Effector memory CD4-positive, alpha-beta T cell (primary cell): ENCODE data around the gene RSF1.
A peak's percentile ranks its signal among the peaks of the same experiment; 100 is the strongest.
"Not testable (repeated sequence)": the region's sequence is repeated elsewhere in the genome, so short reads cannot be mapped to it uniquely, and the experiment has no call there.

Source experiments
- DNase-seq, 3 donors: peaks; one replicate each; pipeline ENCODE4 v3.0.0-alpha.2; 2020
- H3K27ac ChIP-seq: 2 replicates; pipeline ENCODE4 v1.7.0; 2013; ENCODE audit warnings: mild to moderate bottlenecking, low read length, moderate library complexity; ENCODE audit not compliant: insufficient read depth, poor library complexity, severe bottlenecking
- H3K27me3 ChIP-seq: replicated peaks from 2 replicates; pipeline ENCODE4 v1.7.0; 2013; ENCODE audit warnings: mild to moderate bottlenecking, low read length; ENCODE audit not compliant: insufficient read depth, control insufficient read depth, poor library complexity, severe bottlenecking
- H3K36me3 ChIP-seq: 2 replicates; pipeline ENCODE4 v1.7.0; 2013; ENCODE audit warnings: mild to moderate bottlenecking, low read length, moderate library complexity; ENCODE audit not compliant: control insufficient read depth, insufficient read depth
- H3K4me1 ChIP-seq: 2 replicates; pipeline ENCODE4 v1.7.0; 2013; ENCODE audit warnings: low read length, mild to moderate bottlenecking; ENCODE audit not compliant: control insufficient read depth, insufficient read depth, poor library complexity, severe bottlenecking
- H3K4me3 ChIP-seq: 2 replicates; pipeline ENCODE4 v1.7.0; 2013; ENCODE audit warnings: low read length, low read depth, mild to moderate bottlenecking; ENCODE audit not compliant: insufficient read depth, poor library complexity, severe bottlenecking
- H3K9me3 ChIP-seq: 2 replicates; pipeline ENCODE4 v1.7.0; 2013; ENCODE audit warnings: mild to moderate bottlenecking, low read length, moderate library complexity; ENCODE audit not compliant: control insufficient read depth

The RSF1 gene

DNA sequence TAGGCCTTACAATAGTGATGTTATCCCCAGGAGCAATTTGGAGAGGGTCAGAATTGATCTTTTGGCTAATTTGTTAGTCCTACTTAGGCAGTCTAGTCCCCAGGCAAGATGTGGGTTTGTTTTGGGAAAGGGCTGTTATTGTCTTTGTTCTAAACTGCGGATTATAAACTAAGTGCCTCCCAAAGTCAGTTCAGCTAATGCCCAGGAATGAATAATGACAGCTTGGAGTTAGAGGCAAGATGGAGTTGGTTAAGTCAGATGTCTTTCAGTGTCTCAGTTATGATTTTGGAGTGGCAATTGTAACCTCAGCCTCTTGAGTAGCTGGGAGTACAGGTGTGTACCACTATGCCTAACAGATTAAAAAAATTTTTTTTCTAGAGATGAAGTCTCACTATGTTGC is 175.6 kb downstream of the RSF1 start:
- Histone ChIP-seq H3K4me3 (no peak overlapping the region), H3K27ac (no peak overlapping the region), H3K36me3 (no peaks in the 10 kb centered on the region), H3K9me3 (no peaks in the 10 kb centered on the region), H3K27me3 (no peaks in the 10 kb centered on the region), H3K4me1 (no peaks in the 10 kb centered on the region)
- no peak for DNase-seq

DNA sequence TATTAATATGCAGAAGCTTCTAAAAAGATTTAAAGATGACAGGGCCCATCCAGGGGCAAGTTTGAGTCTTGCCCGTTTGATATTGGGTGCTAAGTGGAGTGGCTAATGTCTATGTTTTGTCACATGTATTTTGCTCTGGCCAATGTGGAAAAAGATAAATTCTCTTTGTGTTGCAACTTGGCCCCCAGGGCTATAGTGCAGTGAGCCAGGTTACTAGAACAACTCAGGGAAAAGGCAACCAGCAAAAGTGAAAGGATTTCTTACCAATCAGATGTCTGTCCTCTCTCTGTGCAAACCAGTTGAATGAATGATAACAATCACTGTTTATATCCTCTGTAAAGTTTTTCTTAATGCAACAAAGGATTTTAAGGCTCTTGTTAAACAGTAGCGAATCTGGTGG is 178.3 kb downstream of the RSF1 start:
- no peak overlapping the region for H3K4me3 ChIP-seq
- H3K9me3 ChIP-seq: no peaks in the 10 kb centered on the region
- H3K36me3 ChIP-seq: peaks cover 3% of the 10 kb centered on the region
- DNase-seq: no peak
- no peaks in the 10 kb centered on the region for H3K4me1 ChIP-seq
- no peak overlapping the region for H3K27ac ChIP-seq
- no peaks in the 10 kb centered on the region for H3K27me3 ChIP-seq

DNA sequence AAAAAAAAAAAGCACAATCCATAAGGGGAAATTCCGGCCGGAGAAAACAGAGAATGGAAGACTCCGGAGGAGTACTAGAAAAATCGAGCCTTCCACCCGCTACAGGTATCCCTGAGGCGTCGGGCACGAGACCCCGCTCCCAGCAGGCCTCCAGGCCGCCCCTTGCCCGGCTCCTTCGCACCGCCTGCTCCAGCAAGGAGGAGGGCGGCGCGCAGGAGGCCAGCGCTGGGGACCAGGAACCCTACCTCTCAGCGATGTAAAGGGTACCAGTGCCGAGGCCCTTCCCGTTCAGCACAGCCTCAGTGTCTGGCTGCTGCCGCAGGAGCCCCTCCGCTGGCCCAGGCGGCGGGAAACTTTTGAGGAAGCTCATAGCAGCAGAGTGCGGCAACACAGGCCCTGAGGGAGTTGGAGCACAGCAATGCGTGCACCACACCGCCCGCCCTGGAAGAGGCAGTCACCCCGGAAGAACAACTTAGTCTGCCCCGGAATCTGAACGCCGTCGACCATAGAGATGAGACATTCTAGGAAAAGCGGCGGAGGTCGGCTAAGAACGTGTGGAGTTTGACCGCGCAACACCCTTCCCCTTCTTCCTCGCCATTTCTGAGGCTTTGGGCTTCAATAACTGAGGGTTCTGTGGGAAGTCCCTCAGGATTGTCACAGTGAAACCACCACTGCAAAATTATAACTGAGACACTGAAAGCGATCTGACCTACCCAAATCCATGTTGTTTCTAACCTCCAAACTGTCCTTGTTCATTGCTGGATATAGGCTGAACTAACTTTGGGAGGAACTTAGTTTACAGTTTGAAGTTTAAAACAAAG is 183.0 kb downstream of the RSF1 start, which contains the start of gene CLNS1A:
Gene CLNS1A, minus strand, starts transcription at position 450 of the 821 bp plus-strand sequence. Its CDS starts 80 bp downstream, at position 370.
- Histone ChIP-seq H3K4me1 (peaks cover 15% of the 10 kb centered on the region), H3K27ac (peak within 1 kb of the TSS; percentile 58), H3K4me3 (peak within 1 kb of the TSS; percentile 98), H3K27me3 (no peaks in the 10 kb centered on the region), H3K9me3 (no peaks in the 10 kb centered on the region), H3K36me3 (peaks cover 3% of the 10 kb centered on the region)
- peak; percentile 43 to 59 (median 51) for DNase-seq

DNA sequence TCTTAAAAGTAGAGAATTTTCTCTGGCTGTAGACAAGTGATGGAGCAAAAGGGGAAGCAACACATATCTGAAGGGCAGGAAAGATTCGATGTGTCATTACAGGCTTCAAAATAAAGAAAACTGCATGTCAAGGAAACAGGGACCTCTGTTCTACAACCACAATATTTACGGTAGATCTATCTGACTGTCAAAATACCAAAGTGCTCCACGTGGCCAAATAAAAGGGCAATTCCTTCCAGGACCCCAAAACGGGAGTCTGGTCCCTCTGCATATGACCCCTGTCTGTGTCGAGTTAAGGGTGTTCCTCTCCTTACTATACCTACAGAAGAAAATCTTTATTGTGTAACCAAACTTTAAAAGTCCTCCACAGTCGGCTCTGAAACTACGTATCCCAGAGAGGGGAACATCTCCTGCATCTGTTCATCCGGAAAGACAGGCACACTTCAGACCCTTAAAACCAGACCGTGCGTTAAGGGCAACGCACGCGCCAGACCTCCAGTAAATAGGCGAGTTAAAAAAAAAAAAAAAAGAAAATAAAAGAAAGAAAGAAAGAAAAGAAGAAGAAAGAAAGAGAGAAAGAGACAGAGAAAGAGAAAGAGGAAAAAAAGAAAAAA is 183.7 kb downstream of the RSF1 start:
- H3K4me1 ChIP-seq: peaks cover 15% of the 10 kb centered on the region
- no peaks in the 10 kb centered on the region for H3K27me3 ChIP-seq
- DNase-seq: no peak
- no peaks in the 10 kb centered on the region for H3K9me3 ChIP-seq
- peaks cover 3% of the 10 kb centered on the region for H3K36me3 ChIP-seq
- peak overlapping the region; percentile 58 for H3K27ac ChIP-seq
- peak overlapping the region; percentile 98 for H3K4me3 ChIP-seq

DNA sequence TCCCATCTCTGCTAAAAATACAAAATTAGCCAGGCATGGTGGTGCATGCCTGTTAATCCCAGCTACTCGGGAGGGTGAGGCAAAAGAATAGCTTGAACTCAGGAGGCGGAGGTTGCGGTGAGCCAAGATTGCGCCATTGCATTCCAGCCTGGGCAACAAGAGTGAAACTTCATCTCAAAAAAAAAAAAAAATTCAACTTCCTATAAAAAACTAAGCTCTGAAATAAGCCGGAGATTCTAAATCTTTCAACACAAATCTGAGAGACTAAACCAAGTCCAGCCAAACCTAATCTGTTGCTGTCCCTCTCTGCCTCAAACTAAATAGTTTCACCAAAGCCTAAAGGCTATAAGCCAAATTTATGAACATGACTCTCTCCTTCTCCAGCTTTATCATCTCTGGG is 186.6 kb downstream of the RSF1 start:
- not testable (repeated sequence) for H3K9me3 ChIP-seq, H3K27ac ChIP-seq, DNase-seq, H3K36me3 ChIP-seq, H3K27me3 ChIP-seq, H3K4me3 ChIP-seq
- H3K4me1 ChIP-seq: peaks cover 15% of the 10 kb centered on the region

DNA sequence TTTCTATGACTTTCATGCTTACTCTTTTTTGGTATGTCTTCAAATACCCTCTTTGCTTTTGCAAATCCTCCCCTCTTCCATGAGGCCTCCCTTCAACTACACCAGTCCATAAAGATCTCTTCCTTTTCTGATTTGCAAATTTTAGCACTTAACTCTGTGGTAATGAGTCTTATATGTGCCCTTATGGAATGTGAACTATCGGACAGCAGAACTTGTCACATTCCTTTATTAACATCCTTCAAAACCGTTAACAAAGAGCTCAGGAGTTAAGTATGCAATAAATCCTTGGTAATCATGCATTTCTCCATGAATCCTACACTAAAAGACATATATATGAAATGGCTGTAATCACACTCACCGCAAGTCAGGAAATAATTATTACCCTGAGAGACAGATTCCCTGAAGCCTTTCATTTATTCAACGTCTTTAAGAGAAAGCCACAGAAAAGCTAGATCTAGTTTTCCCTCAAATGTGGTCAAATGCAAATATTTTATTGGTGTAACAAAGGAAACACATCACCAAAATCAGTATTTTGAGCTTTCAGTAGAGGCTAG is 190.3 kb downstream of the RSF1 start:
- no peak overlapping the region for H3K27ac ChIP-seq
- DNase-seq: no peak
- H3K9me3 ChIP-seq: no peaks in the 10 kb centered on the region
- no peaks in the 10 kb centered on the region for H3K27me3 ChIP-seq
- peaks cover 4% of the 10 kb centered on the region for H3K4me1 ChIP-seq
- peaks cover 11% of the 10 kb centered on the region for H3K36me3 ChIP-seq
- H3K4me3 ChIP-seq: no peak overlapping the region

DNA sequence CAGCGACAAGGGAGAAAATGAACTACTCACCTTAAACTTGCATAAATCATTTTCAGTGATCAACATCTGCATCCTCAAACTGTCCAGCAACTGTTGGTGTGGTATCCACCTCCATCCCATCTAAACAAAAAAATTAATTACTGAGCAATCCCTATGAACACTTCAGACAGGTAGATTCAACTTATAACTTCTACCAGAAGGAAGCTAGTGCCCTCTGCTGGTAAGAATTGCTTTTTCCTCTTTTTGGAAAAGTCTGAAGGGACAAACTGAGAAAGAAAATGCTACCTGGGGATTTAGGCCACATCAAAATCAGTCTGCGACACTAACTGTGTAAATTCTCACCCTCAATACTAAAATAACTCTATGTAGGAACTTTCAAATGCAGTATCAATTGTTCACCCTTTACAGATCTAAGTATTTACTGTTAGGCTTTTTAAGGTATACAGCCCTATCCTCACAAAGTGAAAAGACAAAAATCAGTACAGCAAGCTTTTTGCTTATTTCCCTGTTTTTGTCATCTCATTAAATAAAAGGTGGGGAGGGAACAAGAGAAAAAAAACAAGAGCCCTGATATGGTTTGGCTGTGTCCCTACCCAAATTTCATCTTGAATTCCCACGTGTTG is 200.8 kb downstream of the RSF1 start:
- no peak overlapping the region for H3K27ac ChIP-seq
- no peak overlapping the region for H3K4me3 ChIP-seq
- peaks cover 37% of the 10 kb centered on the region for H3K36me3 ChIP-seq
- no peaks in the 10 kb centered on the region for H3K9me3 ChIP-seq
- no peaks in the 10 kb centered on the region for H3K27me3 ChIP-seq
- no peak for DNase-seq
- H3K4me1 ChIP-seq: no peaks in the 10 kb centered on the region

DNA sequence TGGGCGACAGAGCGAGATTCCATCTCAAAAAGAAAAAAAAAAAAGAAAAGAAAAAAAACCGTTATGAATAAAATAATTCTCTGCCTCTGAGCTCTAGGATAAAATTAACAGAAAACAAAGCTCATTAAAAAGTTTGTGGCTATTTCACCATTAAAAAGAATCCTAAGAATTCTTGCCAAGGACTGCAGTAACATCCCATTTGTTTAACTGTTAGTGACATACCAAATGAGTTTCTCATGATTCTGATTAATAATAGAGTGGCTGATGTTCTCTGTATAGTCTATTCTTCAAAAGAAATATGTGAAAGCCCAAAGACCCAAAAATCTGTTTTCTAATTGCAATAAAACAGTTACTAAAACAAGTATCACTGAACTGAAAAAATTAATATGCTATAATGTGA is 202.6 kb downstream of the RSF1 start:
- no peak overlapping the region for H3K4me3 ChIP-seq
- peaks cover 36% of the 10 kb centered on the region for H3K36me3 ChIP-seq
- no peaks in the 10 kb centered on the region for H3K4me1 ChIP-seq
- no peaks in the 10 kb centered on the region for H3K27me3 ChIP-seq
- H3K9me3 ChIP-seq: no peaks in the 10 kb centered on the region
- DNase-seq: no peak
- no peak overlapping the region for H3K27ac ChIP-seq

DNA sequence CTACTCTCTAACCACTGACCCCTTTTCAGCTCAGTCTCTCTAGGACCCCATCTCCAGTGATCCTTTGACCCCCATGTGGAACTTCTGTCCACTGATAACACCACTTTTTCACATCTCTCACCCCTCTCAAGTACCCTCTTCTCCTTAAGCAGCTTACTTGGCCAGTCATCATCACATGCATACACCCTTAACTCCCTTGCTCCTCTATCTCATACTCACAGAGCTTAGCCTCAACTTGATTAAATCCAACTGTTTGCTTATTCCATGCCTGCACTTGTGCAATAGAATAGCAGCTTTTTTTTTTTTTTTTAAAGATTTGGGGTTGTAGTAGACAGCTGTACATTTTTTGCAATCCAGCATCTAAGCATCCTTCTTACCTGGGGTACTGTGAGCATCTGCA is 208.6 kb downstream of the RSF1 start:
- Histone ChIP-seq H3K27ac (no peak overlapping the region), H3K9me3 (no peaks in the 10 kb centered on the region), H3K36me3 (peaks cover 23% of the 10 kb centered on the region), H3K4me1 (no peaks in the 10 kb centered on the region), H3K4me3 (no peak overlapping the region), H3K27me3 (no peaks in the 10 kb centered on the region)
- DNase-seq: no peak
